GM19372 (cell line): ENCODE results near the gene SHISA5.
A peak's percentile ranks its signal among the peaks of the same experiment; 100 is the strongest.

Experiments
- ATAC-seq: cut with Tn5 transposase; IDR thresholded peaks from one replicate; pipeline ENCODE4 v1.9.1; 2021; ENCODE audit warnings: mild to moderate bottlenecking, low read depth, moderate library complexity; ENCODE audit not compliant: unreplicated experiment

SHISA5 gene

GRCh38 chr3:48433472-48434118 is 70.4 kb downstream of the SHISA5 start:
- no peak for ATAC-seq

- no peak for ATAC-seq
These were observed 71.3 kb downstream of the SHISA5 start for GRCh38 chr3:48432411-48433371.

GRCh38 chr3:48431224-48432029 is 72.5 kb downstream of the SHISA5 start:
- no peak for ATAC-seq

GRCh38 chr3:48430708-48431101 is 73.3 kb downstream of the SHISA5 start:
- ATAC-seq, result no peak

GRCh38 chr3:48429960-48430707 is 73.8 kb downstream of the SHISA5 start, which contains the start of gene PLXNB1:
TSS of gene PLXNB1 (minus strand) at chr3:48430086. CDS start at chr3:48424611, 5,475 bp downstream.
- ATAC-seq, result no peak

GRCh38 chr3:48429317-48429959 is 74.5 kb downstream of the SHISA5 start:
- ATAC-seq, result peak; percentile 45

- peak; percentile 24 for ATAC-seq
These were observed 75.2 kb downstream of the SHISA5 start for GRCh38 chr3:48428572-48429316.

- ATAC-seq, result no peak
These were observed 75.8 kb downstream of the SHISA5 start for GRCh38 chr3:48428088-48428571.

GRCh38 chr3:48427630-48427962 is 76.4 kb downstream of the SHISA5 start:
- ATAC-seq, result no peak

GRCh38 chr3:48426944-48427629 is 76.9 kb downstream of the SHISA5 start:
- no peak for ATAC-seq

- no peak for ATAC-seq
These were observed 77.5 kb downstream of the SHISA5 start for GRCh38 chr3:48426401-48426909.

- no peak for ATAC-seq
These were observed 78.6 kb downstream of the SHISA5 start for GRCh38 chr3:48425281-48425812.

- no peak for ATAC-seq
These were observed 79.9 kb downstream of the SHISA5 start for GRCh38 chr3:48423883-48424695.

GRCh38 chr3:48423241-48423882 is 80.6 kb downstream of the SHISA5 start:
- no peak for ATAC-seq

- ATAC-seq, result no peak
These were observed 81.3 kb downstream of the SHISA5 start for GRCh38 chr3:48422681-48423080.

GRCh38 chr3:48422272-48422671 is 81.7 kb downstream of the SHISA5 start:
- ATAC-seq, result no peak
